CD4-positive, alpha-beta T cell treated with Interleukin-15 for 1 hour (primary cell): ENCODE results near the gene CSH1.
"Not testable (repeated sequence)": the region's sequence is repeated elsewhere in the genome, so short reads cannot be mapped to it uniquely, and the experiment has no call there.

Experiments
- DNase-seq: peaks from one replicate; pipeline ENCODE4 v3.0.0-alpha.2; 2020

The CSH1 gene

DNA sequence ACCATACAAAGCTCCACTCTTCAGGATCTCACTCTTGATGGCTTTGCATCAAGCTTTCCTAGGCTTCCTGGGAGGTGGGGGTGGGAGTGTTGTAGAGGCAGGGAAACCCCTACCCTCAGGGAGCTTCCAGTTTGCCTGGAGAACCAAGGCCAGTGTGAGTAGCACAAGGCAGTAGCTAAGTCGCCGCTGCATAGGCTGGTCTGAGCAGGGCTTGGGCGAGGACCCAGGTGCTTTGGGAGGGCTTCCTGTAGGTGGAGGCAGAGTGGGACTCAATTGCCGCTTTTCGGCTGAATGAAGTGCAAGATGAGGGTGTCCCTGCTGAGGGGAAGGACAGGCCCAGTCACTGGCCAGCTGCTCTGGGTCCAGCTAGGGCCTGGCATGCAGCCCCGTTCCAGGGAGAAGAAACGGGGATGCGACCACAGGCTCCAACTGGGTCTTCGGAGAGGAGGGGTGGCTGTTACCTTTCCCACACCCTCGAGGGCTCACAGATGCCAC is 31.8 kb upstream of the CSH1 start:
- no peak for DNase-seq

DNA sequence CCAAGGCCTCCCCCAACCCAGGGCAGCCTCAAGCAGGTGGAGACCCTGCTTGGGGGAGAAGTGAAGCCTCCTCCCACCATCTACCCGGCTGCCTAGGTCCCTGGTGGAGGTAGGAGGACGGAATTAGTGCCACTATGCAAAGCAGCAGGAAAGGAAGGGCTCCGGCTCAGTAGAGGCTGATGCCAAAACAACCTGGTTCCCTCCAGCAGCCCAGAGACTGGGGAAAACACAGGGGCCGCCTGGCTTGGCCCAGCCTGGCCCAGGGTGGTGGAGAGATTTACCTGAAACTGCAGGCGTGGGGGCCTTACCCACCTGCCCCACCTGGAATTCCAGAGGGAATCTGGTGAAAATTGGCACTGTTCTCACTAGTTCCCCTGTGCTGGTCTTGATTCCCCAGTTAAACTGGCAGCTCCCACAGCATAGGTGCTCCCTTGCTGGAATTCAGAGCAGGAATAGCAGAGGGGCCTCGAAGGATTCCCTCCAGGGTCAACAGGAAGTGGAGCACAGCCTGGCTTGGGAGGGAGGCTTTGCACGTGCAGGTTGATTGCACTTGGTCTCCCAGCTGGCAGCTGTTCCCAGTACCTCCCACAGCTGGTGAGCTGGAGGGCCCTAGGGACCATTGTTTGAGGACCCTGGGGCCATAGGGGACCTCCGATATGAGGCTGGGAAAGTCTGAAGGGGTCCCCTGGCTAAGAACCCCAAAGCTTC is 31.2 kb upstream of the CSH1 start:
- DNase-seq = no peak

DNA sequence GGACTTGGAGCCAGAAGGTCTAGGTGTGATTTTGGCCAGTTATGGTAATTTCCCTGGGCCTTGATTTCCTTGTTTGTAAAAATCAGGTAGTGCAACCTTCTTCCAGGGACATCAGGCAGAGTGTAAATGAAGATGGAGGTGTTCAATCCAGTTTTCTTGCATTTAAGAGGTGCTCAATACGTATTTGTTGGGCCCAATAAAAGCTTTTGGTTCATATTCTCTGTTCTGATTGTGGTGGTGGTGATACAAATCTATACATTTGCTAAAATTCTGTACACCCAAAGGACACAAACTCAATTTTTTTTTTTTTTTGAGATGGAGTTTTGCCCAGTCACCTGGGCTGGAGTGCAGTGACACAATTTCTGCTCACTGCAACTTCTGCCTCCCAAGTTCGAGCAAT is 29.8 kb upstream of the CSH1 start:
- DNase-seq = no peak

DNA sequence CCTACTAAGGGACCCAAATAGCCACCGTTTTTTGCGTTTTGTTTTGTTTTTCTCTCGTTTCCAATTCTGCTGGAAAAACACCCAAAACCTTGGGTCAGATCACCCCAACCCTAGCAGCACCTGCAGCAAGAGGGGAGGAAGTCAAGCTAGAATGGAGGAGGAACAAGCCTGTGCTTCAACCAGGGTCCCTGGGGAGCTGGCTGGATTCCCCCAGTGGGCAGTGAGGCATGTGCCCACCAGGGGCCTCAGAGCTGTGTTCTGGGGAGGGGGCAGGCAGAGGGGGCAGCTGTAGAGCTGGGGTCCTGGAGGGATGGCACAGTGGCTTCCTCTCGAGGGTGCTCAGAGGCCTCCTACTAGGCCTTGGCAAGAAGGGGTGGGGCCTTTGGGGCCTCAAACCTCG is 29.2 kb upstream of the CSH1 start:
- peak; percentile 71 for DNase-seq

DNA sequence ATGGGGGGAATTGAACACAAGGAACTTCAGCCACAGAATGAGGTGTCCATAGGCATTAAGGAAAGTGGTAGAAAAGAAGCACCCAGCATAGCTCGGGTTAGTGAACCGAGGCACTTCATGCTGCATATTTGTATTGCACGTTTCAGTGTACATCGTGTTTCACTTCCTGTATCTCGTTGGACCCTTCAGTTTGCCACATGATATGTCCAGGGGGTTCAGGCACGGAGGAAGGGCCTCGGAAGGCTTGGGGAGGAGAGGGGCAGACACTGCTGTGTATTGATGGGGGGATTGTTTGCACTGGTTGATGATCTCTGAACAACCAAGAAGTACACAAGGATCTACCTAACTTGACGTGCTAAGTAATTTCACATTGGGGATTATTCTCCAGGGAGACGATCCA is 26.0 kb upstream of the CSH1 start:
- DNase-seq = peak; percentile 32

DNA sequence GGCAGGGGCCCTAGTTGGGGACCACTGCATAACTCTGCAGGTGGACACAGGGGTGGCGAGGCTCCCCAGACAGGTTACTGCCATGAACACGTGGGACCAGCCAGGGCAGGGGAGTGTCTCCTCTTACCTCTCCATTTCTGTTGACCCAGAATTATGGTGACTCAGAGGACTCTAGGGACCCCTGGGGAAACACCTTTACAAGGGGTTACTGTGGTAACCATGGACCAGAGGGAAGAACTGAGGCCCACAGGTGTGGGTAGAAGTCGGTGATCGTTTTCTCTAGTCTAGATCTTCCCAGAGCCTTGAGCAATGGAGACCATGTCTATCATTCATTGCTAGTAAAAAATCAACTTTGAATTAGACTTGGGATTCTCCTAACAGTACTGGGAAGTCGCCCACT is 24.4 kb upstream of the CSH1 start:
- peak; percentile 46 for DNase-seq

DNA sequence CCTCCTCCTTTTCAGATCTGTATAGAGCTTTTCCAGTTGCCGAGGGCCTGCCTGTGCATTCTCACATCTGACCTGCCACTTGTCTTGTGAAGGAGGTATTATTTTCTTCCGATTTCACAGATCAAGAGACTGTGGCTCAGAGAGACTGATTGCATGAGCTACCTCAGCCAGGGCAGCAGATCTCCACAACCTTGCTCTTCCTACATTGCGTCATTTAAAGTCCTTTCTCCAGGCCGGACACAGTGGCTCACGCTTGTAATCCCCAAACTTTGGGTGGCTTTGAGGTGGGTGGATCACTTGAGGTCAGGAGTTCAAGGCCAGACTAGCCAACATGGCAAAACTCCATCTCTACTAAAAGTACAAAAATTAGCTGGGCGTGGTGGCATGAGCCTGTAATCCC is 23.7 kb upstream of the CSH1 start:
- DNase-seq = not testable (repeated sequence)

DNA sequence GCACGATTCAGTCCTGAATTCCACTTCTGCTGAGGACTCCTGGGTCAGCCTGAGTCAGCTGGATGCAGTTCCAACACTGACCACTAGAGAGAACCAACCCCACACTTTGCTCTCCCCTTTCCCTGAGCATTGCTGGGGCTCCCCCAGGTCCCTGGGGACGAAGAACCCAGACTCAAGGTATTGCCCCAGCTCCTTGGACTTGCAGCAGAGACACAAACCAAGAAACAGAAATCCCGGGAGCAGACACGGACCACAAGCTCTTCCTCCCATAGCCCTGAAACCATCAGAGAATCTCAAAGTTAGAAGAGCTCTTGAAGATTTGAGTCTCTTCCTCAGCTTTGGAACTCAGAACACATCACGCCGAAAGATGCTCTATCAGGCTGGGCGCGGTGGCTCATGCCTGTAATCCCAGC is 22.9 kb upstream of the CSH1 start:
- peak; percentile 79 for DNase-seq

DNA sequence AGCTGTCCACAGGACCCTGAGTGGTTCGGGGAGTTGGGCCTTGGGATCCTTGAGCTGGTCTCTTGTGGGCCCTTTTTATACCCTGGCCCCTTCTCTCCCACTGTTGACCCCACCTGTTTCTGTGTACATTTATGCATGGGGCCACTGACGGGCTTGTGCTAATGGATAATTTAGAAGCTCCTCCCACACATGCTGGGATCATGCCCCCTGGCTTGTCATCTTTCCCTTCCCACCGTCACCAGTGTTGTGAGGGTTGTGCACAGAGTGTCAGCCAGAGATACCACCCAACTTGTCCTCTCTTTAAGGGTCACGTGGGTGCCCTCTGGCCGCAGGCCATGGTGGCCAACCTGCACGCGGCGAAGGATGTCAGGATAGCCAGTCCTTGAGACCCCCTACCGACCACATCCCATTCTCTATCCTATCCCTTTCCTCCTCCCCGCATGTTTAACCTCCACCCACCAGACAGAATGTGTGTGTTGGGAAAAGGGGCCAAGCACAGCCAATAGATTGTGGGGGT is 22.5 kb upstream of the CSH1 start, which contains the start of gene GH1:
Gene GH1 (minus strand): TSS at position 51 of the 517 bp plus-strand sequence. CDS start 63 bp downstream, outside the sequence.
- DNase-seq = not testable (repeated sequence)

DNA sequence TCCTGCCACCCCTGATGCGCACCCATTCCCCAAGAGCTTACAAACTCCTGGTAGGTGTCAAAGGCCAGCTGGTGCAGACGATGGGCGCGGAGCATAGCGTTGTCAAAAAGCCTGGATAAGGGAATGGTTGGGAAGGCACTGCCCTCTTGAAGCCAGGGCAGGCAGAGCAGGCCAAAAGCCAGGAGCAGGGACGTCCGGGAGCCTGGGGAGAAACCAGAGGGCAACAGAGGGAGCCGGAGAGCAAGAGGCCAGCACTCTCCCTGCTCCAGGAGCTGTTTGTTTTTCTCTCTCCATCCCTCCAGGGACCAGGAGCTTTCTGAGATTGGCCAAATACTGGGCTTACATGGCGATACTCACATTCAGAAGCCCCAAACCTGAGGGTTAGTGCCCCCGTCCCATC is 21.9 kb upstream of the CSH1 start:
- no peak for DNase-seq

DNA sequence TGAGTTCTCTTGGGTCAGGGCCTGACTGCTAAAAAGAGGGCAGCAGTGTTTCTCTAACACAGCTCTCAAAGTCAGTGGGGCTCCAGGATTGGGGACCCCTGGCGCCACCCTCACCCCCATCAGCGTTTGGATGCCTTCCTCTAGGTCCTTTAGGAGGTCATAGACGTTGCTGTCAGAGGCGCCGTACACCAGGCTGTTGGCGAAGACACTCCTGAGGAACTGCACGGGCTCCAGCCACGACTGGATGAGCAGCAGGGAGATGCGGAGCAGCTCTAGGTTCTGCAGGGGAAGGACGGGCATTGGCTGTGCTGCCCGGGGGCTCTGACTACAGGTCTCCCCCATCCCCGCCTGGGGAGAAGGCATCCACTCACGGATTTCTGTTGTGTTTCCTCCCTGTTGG is 21.3 kb upstream of the CSH1 start:
- no peak for DNase-seq

DNA sequence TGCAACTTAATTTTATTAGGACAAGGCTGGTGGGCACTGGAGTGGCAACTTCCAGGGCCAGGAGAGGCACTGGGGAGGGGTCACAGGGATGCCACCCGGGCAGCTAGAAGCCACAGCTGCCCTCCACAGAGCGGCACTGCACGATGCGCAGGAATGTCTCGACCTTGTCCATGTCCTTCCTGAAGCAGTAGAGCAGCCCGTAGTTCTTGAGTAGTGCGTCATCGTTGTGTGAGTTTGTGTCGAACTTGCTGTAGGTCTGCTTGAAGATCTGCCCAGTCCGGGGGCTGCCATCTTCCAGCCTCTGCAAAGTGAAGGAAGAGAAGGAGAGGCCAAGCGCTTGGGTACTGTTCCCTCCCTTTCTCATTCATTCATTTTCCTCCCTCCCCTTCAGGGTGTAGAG is 20.8 kb upstream of the CSH1 start:
- DNase-seq = not testable (repeated sequence)

DNA sequence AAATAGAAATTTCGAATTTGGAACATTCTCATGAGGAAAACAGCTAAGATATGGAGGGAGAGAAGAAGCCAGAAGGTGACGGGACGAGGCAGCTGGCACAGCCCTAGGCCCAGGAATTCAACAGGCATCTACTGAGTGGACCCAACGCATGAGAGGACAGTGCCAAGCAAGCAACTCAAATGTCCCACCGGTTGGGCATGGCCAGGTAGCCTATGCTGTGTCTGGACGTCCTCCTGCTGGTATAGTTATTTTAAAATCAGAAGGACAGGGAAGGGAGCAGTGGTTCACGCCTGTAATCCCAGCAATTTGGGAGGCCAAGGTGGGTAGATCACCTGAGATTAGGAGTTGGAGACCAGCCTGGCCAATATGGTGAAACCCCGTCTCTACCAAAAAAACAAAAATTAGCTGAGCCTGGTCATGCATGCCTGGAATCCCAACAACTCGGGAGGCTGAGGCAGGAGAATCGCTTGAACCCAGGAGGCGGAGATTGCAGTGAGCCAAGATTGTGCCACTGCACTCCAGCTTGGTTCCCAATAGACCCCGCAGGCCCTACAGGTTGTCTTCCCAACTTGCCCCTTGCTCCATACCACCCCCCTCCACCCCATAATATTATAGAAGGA is 20.3 kb upstream of the CSH1 start:
- DNase-seq = no peak

DNA sequence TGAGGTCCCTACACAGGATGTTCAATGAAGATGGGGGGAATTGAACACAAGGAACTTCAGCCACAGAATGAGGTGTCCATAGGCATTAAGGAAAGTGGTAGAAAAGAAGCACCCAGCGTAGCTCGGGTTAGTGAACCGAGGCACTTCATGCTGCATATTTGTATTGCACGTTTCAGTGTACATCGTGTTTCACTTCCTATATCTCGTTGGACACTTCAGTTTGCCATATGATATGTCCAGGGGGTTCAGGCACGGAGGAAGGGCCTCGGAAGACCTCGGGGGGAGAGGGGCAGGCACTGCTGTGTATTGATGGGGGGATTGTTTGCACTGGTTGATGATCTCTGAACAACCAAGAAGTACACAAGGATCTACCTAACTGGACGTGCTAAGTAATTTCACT is 19.4 kb upstream of the CSH1 start:
- not testable (repeated sequence) for DNase-seq

DNA sequence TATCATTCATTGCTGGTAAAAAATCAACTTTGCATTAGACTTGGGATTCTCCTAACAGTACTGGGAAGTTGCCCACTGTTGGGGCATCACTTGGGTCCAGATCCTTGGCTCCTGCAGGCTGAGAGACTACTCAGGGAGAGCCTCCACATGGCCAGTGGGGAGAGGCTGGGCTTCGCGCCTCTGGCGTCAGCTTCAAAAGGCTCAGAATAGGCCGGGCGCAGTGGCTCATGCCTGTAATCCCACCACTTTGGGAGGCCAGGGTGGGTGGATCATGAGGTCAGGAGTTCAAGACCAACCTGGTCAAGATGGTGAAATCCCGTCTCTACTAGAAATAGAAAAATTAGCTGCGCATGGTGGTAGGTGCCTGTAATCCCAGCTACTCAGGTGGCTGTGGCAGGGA is 18.1 kb upstream of the CSH1 start:
- DNase-seq = no peak

DNA sequence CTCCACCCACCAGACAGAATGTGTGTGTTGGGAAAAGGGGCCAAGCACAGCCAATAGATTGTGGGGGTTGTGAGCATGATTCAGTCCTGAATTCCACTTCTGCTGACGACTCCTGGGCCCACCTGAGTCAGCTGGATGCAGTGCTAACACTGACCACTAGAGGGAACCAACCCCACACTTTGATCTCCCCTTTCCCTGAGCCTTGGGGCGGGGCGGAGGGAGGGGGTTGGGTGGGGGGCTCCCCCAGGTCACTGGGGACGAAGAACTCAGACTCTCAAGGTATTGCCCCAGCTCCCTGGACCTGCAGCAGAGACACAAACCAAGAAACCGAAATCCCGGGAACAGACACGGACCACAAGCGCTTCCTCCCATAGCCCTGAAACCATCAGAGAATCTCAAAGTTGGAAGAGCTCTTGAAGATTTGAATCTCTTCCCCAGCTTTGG is 15.3 kb upstream of the CSH1 start:
- peak; percentile 39 for DNase-seq

DNA sequence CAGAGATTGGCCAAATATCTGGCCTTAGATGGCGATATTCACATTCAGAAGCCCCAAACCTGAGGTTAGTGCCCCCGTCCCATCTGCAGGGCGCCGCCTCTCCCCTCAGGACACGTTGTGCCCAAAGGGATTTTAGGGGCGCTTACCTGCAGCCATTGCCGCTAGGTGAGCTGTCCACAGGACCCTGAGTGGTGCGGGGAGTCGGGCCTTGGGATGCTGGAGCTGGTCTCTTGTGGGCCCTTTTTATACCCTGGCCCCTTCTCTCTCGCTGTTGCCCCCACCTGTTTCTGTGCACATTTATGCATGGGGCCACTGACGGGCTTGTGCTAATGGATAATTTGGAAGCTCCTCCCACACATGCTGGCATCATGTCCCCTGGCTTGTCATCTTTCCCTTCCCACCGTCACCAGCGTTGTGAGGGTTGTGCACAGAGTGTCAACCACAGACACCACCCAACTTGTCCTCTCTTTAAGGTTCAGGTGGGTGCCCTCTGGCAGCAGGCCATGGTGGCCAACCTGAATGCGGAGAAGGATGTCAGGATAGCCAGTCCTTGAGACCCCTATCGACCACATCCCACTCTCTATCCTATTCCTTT is 14.8 kb upstream of the CSH1 start, which contains the start of gene CSHL1:
Gene CSHL1 (minus strand): TSS at position 218 of the 595 bp plus-strand sequence. CDS start 62 bp downstream, at position 156.
- DNase-seq = no peak

DNA sequence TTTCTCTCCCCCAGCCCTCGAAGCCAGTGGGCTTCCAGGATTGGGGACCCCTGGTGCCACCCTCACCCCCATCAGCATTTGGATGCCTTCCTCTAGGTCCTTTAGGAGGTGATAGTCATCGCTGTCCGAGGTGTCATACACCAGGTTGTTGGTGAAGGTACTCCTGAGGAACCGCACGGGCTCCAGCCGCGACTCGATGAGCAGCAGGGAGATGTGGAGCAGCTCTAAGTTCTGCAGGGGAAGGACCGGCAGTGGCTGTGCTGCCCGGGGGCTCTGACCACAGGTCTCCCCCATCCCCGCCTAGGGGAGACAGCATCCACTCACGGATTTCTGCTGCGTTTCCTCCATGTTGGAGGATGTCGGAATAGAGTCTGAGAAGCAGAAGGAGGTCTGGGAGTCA is 13.7 kb upstream of the CSH1 start:
- DNase-seq = no peak

DNA sequence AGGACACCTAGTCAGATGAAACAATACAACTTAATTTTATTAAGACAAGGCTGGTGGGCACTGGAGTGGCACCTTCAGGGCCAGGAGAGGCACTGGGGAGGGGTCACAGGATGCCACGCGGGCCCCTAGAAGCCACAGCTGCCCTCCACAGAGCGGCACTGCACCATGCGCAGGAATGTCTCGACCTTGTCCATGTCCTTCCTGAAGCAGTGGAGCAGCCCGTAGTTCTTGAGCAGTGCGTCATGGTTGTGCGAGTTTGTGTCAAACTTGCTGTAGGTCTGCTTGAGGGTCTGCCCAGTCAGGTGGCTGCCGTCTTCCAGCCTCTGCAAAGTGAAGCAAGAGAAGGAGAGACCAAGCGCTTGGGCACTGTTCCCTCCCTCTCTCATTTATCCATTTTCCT is 13.2 kb upstream of the CSH1 start:
- DNase-seq = not testable (repeated sequence)

DNA sequence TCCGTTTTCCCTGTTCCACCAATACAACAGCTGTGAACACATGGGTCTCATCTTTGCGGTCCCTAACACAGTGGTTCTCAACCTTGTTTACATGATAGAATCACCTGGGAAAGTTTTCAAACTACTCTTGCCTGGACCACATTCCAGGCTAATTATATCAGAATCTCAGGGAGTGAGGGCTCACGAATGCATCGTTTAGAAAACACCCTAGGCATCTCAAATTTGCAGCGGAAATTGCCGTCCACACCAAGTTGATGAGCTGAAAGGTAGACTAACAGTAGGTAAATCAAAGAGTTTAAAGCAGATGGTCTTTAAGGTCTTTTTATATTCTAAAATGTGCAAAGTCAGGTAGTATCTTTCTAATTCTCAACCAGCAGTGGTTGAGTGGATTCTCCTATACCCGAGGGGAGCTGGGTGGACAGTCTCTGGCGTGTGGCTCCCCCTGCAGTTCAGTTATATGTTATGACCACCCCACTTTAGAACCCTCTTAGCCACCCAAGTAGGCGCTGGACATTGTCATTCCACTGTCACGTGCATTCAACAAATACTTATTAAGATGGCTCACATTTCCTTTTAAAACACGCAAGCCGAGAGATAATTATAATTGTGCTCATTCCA is 10.9 kb upstream of the CSH1 start:
- DNase-seq = not testable (repeated sequence)

DNA sequence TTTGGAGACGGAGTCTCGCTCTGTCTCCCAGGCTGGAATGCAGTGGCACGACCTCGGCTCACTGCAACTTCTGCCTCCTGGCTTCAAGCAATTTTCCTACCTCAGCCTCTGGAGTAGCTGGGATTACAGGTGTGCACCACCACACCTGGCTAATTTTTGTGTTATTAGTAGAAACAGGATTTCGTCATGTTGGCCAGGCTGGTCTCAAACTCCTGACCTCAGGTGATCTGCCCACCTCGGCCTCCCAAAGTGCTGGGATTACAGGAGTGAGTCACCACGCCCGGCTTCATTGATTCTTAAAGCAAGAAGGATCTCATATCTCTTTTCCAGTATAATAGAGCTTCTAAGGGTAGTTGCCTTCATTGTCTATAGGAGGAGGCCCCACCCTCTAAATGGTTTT is 8.4 kb upstream of the CSH1 start:
- not testable (repeated sequence) for DNase-seq

DNA sequence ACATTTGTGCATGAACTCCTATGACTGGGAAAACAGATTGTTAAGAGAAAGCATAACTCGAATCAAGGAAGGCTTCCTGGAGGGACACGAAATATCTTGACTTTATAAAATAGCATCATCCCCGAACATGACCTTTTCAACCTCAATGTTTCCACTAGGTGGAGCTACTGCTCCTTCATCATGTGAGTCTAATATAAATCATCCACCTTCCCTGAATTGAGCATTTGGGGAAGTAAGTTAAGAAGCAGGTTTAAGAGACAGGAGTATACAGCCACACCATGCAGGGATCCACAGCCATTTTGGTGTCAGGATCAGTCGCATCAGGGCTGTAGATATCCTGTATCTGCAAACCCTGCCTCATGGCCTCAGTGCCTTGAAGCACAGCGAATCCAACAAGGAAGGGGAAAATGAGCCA is 7.4 kb upstream of the CSH1 start:
- not testable (repeated sequence) for DNase-seq

DNA sequence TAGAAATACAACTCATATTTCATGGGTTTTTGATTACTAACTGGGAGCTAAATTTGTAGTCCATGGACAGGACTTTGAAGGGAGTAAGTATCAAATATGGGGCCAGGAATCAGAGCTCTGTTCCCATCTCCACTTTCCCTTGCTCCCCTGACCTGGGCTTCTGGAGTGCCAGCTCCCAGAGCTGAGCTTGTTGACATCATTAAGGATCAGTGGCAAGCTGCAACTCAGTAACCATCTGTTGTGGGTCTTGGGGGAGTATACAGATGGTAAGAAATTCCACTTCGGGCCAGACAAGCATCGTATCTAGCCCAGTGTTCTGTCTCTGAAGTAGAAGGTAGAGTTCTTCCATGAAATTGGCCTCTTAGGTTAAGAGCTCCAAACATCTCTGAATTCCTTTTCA is 5.6 kb upstream of the CSH1 start:
- not testable (repeated sequence) for DNase-seq
